Mucosa of descending colon (tissue), 3 donors: ENCODE results near the gene WNT7B. TPM values are rescaled to one million over a fixed set of nuclear protein-coding genes. Genes with fewer than 3 reads are reported as not detected.

Experiments used
- ATAC-seq: fragments of 200-7000 bp; cut with Tn5 transposase; one replicate; pipeline ENCODE4 v1.9.1; 2020; ENCODE audit warnings: mild to moderate bottlenecking, moderate library complexity
- DNase-seq, 3 donors: peaks; one replicate each; pipeline ENCODE4 v3.0.0-alpha.2; 2020
- H3K36me3 ChIP-seq: fragments of 200-600 bp; one replicate; pipeline ENCODE4 v1.8.0; 2021; ENCODE audit warnings: low read depth, mild to moderate bottlenecking
- H3K4me1 ChIP-seq: fragments of 200-600 bp; one replicate; pipeline ENCODE4 v1.8.0; 2021; ENCODE audit warnings: low read depth, mild to moderate bottlenecking
- H3K4me3 ChIP-seq: fragments of 200-600 bp; one replicate; pipeline ENCODE4 v1.8.0; 2021; ENCODE audit warnings: mild to moderate bottlenecking
- H3K9me3 ChIP-seq: fragments of 200-600 bp; one replicate; pipeline ENCODE4 v1.8.0; 2021; ENCODE audit warnings: mild to moderate bottlenecking
- CTCF ChIP-seq: fragments of 200-600 bp; IDR thresholded peaks from one replicate; pipeline ENCODE4 v1.8.0; 2022; ENCODE audit warnings: antibody characterized with exemption, mild to moderate bottlenecking
- intact Hi-C, 2 donors: fragments of 100-400 bp; cut with DNase I in 1 of 2; cut with micrococcal nuclease in 1 of 2; formaldehyde crosslinking; loops; one replicate each; pipeline versions ENCODE4 v1.11.0 to v1.11.1; 2022; cut with DNase I, micrococcal nuclease
- total RNA-seq, 3 donors: library from RNA; stranded (reverse); fragmentation: NEBNext Ultra II Directional in 2 of 3; extraction: Animal tissue kit (Norgen Biotek cat#: 25700) in 2 of 3; gene quantifications; one replicate each; pipeline versions ENCODE4 v1.2.1 to v1.2.4, GENCODE V29; 2021 to 2023
- donor health status: DM: no; HTN: no; CAD: no; lungs with moderate emphysema.
- donor health status: DM: no; HTN: no; CAD: no.
- donor health status: DM: no; HTN: yes; CAD: no.

Gene WNT7B
- total RNA-seq, 3 donors from 2014 or later, result not detected

DNA sequence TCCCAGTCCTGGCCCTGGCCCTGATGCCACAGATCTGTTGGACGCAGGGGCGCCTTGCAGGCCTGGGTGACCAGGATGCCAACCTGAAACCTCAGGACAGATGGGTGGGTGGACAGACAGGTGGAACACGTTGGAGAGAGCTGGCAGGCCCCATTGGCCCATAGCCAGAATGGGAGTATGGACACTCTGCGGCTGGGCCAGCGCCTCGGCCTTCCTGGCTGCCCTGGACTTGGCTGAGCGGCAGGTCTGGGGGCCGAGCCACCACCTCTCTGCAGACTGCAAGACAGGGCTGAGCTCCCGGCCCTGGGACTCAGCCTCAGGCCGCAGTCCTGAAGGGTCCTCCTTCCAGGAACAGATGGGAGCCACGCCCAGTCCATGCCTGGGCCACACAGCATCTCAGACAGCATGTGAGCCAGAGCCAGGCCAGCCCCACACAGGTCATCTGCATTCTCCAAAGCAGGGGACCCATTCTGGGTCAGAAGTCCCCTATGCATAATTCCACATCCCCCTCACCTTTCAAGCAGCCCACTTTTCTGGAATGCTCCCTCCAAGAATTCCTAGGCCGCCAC lies 14.1 kb downstream of the WNT7B start:
- H3K9me3 ChIP-seq, result no peaks in the 10 kb centered on the region
- H3K36me3 ChIP-seq, result no peaks in the 10 kb centered on the region
- DNase-seq (no peak), ATAC-seq (no peak)
- H3K4me3 ChIP-seq, result no peak overlapping the region
- intact Hi-C loops, result no loop called here
- H3K4me1 ChIP-seq, result no peaks in the 10 kb centered on the region
- no peak for TF ChIP-seq CTCF

DNA sequence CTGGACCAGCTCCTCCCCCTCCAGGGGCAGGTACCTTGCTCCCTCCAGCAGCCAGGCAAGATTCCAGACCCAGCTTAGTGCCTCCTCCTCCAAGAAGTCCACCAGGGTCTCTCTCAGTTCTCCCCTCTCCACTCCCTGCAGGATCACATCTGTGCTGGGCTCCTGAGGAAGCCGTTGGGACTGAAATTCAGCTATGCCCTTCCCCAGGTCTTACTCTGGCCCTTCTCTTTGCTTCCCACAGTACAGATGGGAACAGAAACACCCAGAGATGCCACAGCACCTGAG lies 14.6 kb downstream of the WNT7B start:
- Histone ChIP-seq H3K4me3 (no peak overlapping the region), H3K36me3 (no peaks in the 10 kb centered on the region), H3K9me3 (no peaks in the 10 kb centered on the region), H3K4me1 (no peaks in the 10 kb centered on the region)
- DNase-seq (no peak), ATAC-seq (no peak)
- intact Hi-C loops, result no loop called here
- no peak for TF ChIP-seq CTCF

DNA sequence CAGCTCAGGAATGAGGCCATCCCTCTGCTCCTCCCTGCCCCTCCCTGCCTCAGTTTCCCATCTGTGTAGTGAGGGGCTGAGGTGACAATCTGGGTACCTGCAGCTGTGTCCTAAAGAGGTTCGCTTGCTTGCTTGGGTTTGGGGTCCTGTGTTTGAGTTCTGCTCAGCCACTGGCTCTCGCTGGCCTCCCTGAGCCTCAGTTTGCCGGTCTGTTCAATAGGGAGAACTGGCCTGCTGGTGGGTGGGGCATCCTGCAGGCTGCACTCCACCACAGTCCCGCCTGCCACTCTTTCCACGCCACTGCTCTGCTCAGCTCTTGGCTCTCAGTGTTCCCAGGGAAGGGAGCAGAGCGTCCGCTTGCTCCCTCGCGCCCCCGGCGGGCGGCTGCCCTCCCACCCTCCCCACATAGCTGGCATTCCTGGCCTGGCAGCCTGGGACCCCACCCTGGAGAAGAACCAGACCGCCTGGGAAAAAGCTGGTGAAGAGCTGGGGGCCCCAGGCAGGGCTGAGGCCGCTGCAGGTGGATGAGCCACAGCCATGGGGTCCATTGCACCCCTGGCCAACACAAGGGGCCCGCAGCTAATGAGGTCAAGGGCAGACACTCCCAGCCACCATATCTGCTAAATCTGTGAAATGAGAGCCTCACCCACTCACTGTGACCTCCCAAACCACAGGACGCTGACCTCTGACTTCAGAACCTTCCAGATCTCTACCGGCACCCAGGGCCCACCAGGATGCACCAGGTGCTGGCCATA lies 15.1 kb downstream of the WNT7B start:
- no peak for ATAC-seq
- intact Hi-C loops, result no loop called here
- Histone ChIP-seq H3K36me3 (no peaks in the 10 kb centered on the region), H3K9me3 (no peaks in the 10 kb centered on the region), H3K4me3 (no peak overlapping the region), H3K4me1 (no peaks in the 10 kb centered on the region)
- no peak for TF ChIP-seq CTCF
- no peak for DNase-seq

GRCh38 chr22:45960477-45961386 lies 16.2 kb downstream of the WNT7B start:
- intact Hi-C loops, result no loop called here
- Histone ChIP-seq H3K36me3 (no peaks in the 10 kb centered on the region), H3K9me3 (no peaks in the 10 kb centered on the region), H3K4me1 (no peaks in the 10 kb centered on the region), H3K4me3 (no peak overlapping the region)
- DNase-seq (no peak), ATAC-seq (no peak)
- TF ChIP-seq CTCF, result no peak

DNA sequence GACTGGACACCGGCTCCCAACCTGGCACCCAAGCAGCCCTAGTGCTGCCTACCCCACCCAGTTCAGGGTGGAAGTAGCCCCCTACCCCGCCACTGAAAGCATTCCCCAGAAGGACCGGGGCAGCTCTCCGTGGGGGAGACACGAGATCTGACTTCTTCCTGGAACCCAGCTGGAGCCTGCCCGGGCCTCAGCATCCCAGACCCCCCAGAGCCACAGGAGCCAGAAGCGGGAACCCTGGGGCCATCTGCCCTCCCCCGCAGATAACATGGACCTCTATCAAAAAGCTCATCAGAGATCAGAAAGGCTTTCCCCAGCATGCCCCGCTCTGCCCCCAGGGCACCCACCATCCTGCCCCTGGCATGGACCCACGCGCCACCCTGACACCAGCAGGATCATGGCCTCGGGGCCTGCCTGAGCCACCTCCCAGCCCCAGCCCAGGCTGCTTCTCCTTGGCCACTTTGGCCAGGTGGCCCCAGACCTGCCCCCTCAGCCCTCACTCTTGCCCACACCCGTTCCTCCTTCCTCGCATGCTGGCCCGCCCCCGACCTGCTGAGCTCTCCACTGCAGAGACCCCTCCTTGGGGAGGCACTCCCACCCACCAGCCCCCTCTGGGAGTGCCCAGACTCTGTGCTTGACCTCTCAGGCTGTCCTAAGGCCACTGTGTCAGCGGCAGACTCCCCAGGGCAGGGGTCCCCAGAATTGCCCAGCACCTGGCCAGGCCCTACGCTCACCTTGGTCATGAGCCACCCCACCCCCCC lies 17.1 kb downstream of the WNT7B start:
- intact Hi-C loops, result no loop called here
- DNase-seq (no peak), ATAC-seq (no peak)

More for the DNA sequence above, 17.1 kb downstream of the WNT7B start:
- Histone ChIP-seq H3K4me3 (no peak overlapping the region), H3K36me3 (no peaks in the 10 kb centered on the region), H3K9me3 (no peaks in the 10 kb centered on the region), H3K4me1 (no peaks in the 10 kb centered on the region)
- no peak for TF ChIP-seq CTCF
